Ishikawa (cell line): ENCODE measurements around the gene PRKACG.

ENCODE experiments used
- CEBPB ChIP-seq: IDR thresholded peaks from 2 replicates; pipeline ENCODE4 v1.6.1; 2012
- EGR1 ChIP-seq: IDR thresholded peaks from 2 replicates; pipeline ENCODE4 v1.6.1; 2012
- EP300 ChIP-seq: IDR thresholded peaks from 2 replicates; pipeline ENCODE4 v1.6.1; 2012; ENCODE audit warnings: borderline replicate concordance
- FOXM1 ChIP-seq: IDR thresholded peaks from 2 replicates; pipeline ENCODE4 v1.6.1; 2012; ENCODE audit warnings: low read depth, borderline replicate concordance
- MAX ChIP-seq: IDR thresholded peaks from 2 replicates; pipeline ENCODE4 v1.6.1; 2012
- YY1 ChIP-seq: IDR thresholded peaks from 2 replicates; pipeline ENCODE4 v1.6.1; 2012; ENCODE audit warnings: low read depth
- ZBTB7A ChIP-seq: IDR thresholded peaks from 2 replicates; pipeline ENCODE4 v1.6.1; 2012; ENCODE audit warnings: low read depth

GRCh38 chr9:68964765-68965164 lies 49.1 kb downstream of the PRKACG start:
- TF ChIP-seq CEBPB: no peak
- no peak for TF ChIP-seq ZBTB7A
- TF ChIP-seq YY1: no peak
- TF ChIP-seq EGR1: no peak
- TF ChIP-seq EP300: no peak
- TF ChIP-seq MAX: no peak
- no peak for TF ChIP-seq FOXM1
